DND-41 (cell line): ENCODE results near the gene DLG2.

Experiments used
- ATAC-seq: fragments of 200-7000 bp; cut with Tn5 transposase; 3 replicates; pipeline ENCODE4 v1.9.1; 2021; ENCODE audit warnings: low read depth; ENCODE audit not compliant: insufficient read depth
- DNase-seq: peaks from one replicate; pipeline ENCODE4 v3.0.0-alpha.2; 2020
- H2AFZ ChIP-seq: 2 replicates; pipeline ENCODE4 v1.6.0; 2012; ENCODE audit warnings: low read depth, low read length
- H3K27ac ChIP-seq: 2 replicates; pipeline ENCODE4 v1.5.1; 2012; ENCODE audit warnings: low read length, inconsistent platforms
- H3K27me3 ChIP-seq: fragments of 200-600 bp; sonication (generic); 2 replicates; pipeline ENCODE4 v1.6.0; 2012; ENCODE audit warnings: low read length, mild to moderate bottlenecking, inconsistent platforms; ENCODE audit not compliant: insufficient read depth, poor library complexity
- H3K36me3 ChIP-seq: 2 replicates; pipeline ENCODE4 v1.5.1; 2012; ENCODE audit warnings: low read length, inconsistent platforms; ENCODE audit not compliant: insufficient read depth
- H3K4me1 ChIP-seq: 2 replicates; pipeline ENCODE4 v1.5.1; 2012; ENCODE audit warnings: mild to moderate bottlenecking, low read length; ENCODE audit not compliant: insufficient read depth
- H3K4me2 ChIP-seq: 2 replicates; pipeline ENCODE4 v1.6.0; 2012; ENCODE audit warnings: mild to moderate bottlenecking, moderate library complexity, low read length, inconsistent platforms; ENCODE audit not compliant: insufficient read depth
- H3K4me3 ChIP-seq, 2 experiments: fragments of 200-600 bp in 1 of 2; shearing (Covaris generic) in 1 of 2; 2 replicates each; pipeline ENCODE4 v1.5.1; 2012 to 2016; ENCODE audit warnings: inconsistent platforms in 2 of 2, low read length in 2 of 2, mild to moderate bottlenecking in 2 of 2, low read depth in 1 of 2, moderate library complexity in 1 of 2
- H3K79me2 ChIP-seq: 2 replicates; pipeline ENCODE4 v1.6.0; 2012; ENCODE audit warnings: low read length, inconsistent platforms; ENCODE audit not compliant: insufficient read depth
- H3K9ac ChIP-seq: 2 replicates; pipeline ENCODE4 v1.6.0; 2012; ENCODE audit warnings: low read depth, mild to moderate bottlenecking, inconsistent platforms, low read length, moderate library complexity
- H3K9me3 ChIP-seq: 2 replicates; pipeline ENCODE4 v1.5.1; 2012; ENCODE audit warnings: low read length, moderate library complexity, mild to moderate bottlenecking, inconsistent platforms; ENCODE audit not compliant: insufficient read depth, severe bottlenecking
- H4K20me1 ChIP-seq: 2 replicates; pipeline ENCODE4 v1.6.0; 2012; ENCODE audit warnings: low read length; ENCODE audit not compliant: insufficient read depth
- CTCF ChIP-seq: IDR thresholded peaks from 2 replicates; pipeline ENCODE4 v1.5.1; 2012; ENCODE audit warnings: borderline replicate concordance, low read length, moderate library complexity, mild to moderate bottlenecking; ENCODE audit not compliant: poor library complexity, severe bottlenecking; ENCODE audit errors: extremely low read depth
- EZH2 ChIP-seq: IDR thresholded peaks from 3 replicates; pipeline ENCODE4 v1.6.1; 2012; ENCODE audit warnings: borderline replicate concordance, low read depth, mild to moderate bottlenecking, moderate library complexity, low read length, inconsistent platforms; ENCODE audit not compliant: severe bottlenecking

Gene DLG2

GRCh38 chr11:84398017-84398626, 1229.0 kb downstream of the DLG2 start:
- no peaks in the 10 kb centered on the region for H3K27me3 ChIP-seq
- DNase-seq, result no peak
- no peaks in the 10 kb centered on the region for H3K9me3 ChIP-seq
- H3K4me1 ChIP-seq, result no peaks in the 10 kb centered on the region
- H3K4me2 ChIP-seq, result no peak overlapping the region
- H3K4me3 ChIP-seq, result no peak overlapping the region
- H3K9ac ChIP-seq, result no peak overlapping the region
- no peak for ATAC-seq
- no peak overlapping the region for H3K27ac ChIP-seq
- H3K79me2 ChIP-seq, result no peaks in the 10 kb centered on the region
- no peaks in the 10 kb centered on the region for H4K20me1 ChIP-seq
- H2AFZ ChIP-seq, result no peak overlapping the region
- no peak for TF ChIP-seq EZH2
- peak; percentile 17 for TF ChIP-seq CTCF
- H3K36me3 ChIP-seq, result no peaks in the 10 kb centered on the region

- H3K9ac ChIP-seq, result no peak overlapping the region
- H3K27me3 ChIP-seq, result no peaks in the 10 kb centered on the region
- no peaks in the 10 kb centered on the region for H3K9me3 ChIP-seq
- DNase-seq (no peak), ATAC-seq (no peak)
- H4K20me1 ChIP-seq, result no peaks in the 10 kb centered on the region
- H3K79me2 ChIP-seq, result no peaks in the 10 kb centered on the region
- no peak overlapping the region for H2AFZ ChIP-seq
- H3K4me3 ChIP-seq, result no peak overlapping the region
- H3K27ac ChIP-seq, result no peak overlapping the region
- no peaks in the 10 kb centered on the region for H3K4me1 ChIP-seq
- H3K4me2 ChIP-seq, result no peak overlapping the region
- no peaks in the 10 kb centered on the region for H3K36me3 ChIP-seq
- TF ChIP-seq CTCF (no peak), EZH2 (no peak)
Observed at GRCh38 chr11:84396521-84396920, 1230.6 kb downstream of the DLG2 start.

GRCh38 chr11:84390441-84391078, 1236.6 kb downstream of the DLG2 start:
- no peak overlapping the region for H3K9ac ChIP-seq
- no peak overlapping the region for H3K4me3 ChIP-seq
- no peak overlapping the region for H2AFZ ChIP-seq
- no peak for DNase-seq
- TF ChIP-seq CTCF (peak; percentile 6), EZH2 (no peak)
- H3K9me3 ChIP-seq, result no peaks in the 10 kb centered on the region
- no peak overlapping the region for H3K4me2 ChIP-seq
- no peaks in the 10 kb centered on the region for H3K4me1 ChIP-seq
- no peak for ATAC-seq
- no peaks in the 10 kb centered on the region for H3K79me2 ChIP-seq
- no peaks in the 10 kb centered on the region for H3K27me3 ChIP-seq
- H3K27ac ChIP-seq, result no peak overlapping the region
- H4K20me1 ChIP-seq, result no peaks in the 10 kb centered on the region
- no peaks in the 10 kb centered on the region for H3K36me3 ChIP-seq
